Heart left ventricle (tissue), 16 donors: Measurements from ENCODE around the gene MRPL55. TPM values are rescaled to one million over a fixed set of nuclear protein-coding genes. Genes with fewer than 3 reads are reported as not detected.

Experiments used
- ATAC-seq, 4 donors: fragments of 200-7000 bp; cut with Tn5 transposase; one replicate each; pipeline ENCODE4 v1.9.1; 2020 to 2022; ENCODE audit warnings: moderate library complexity in 4 of 4, mild to moderate bottlenecking in 3 of 4, moderate number of reproducible peaks in 1 of 4
- DNase-seq, 5 donors: peaks; one replicate each; pipeline ENCODE4 v3.0.0-alpha.2; 2020
- H3K27ac ChIP-seq, 12 donors: fragments of 200-600 bp; sonication (generic) in 4 of 12; one replicate each; pipeline versions ENCODE4 v1.5.0 to v1.8.0; 2016 to 2022; ENCODE audit warnings: mild to moderate bottlenecking in 2 of 12
- H3K27me3 ChIP-seq, 9 donors: fragments of 200-600 bp; sonication (generic) in 2 of 9; one replicate each; pipeline versions ENCODE4 v1.5.1 to v1.8.0; 2016 to 2022; ENCODE audit warnings: mild to moderate bottlenecking in 3 of 9
- H3K36me3 ChIP-seq, 9 donors: fragments of 200-600 bp; sonication (generic) in 2 of 9; one replicate each; pipeline versions ENCODE4 v1.5.0 to v1.8.0; 2018 to 2022; ENCODE audit warnings: mild to moderate bottlenecking in 2 of 9
- H3K4me1 ChIP-seq, 12 donors: fragments of 200-600 bp; sonication (generic) in 4 of 12; one replicate each; pipeline versions ENCODE4 v1.5.0 to v1.8.0; 2016 to 2022; ENCODE audit warnings: mild to moderate bottlenecking in 3 of 12
- H3K4me3 ChIP-seq, 12 donors: fragments of 200-600 bp; sonication (generic) in 4 of 12; one replicate each; pipeline versions ENCODE4 v1.5.0 to v1.8.0; 2017 to 2022; ENCODE audit warnings: mild to moderate bottlenecking in 9 of 12, moderate library complexity in 4 of 12
- H3K9me3 ChIP-seq, 12 donors: fragments of 200-600 bp; sonication (generic) in 4 of 12; one replicate each; pipeline versions ENCODE4 v1.5.0 to v1.8.0; 2016 to 2022; ENCODE audit warnings: mild to moderate bottlenecking in 1 of 12
- CTCF ChIP-seq, 12 donors: fragments of 200-600 bp; sonication (generic) in 4 of 12; IDR thresholded peaks; one replicate each; pipeline versions ENCODE4 v1.5.0 to v1.8.0; 2018 to 2022; ENCODE audit warnings: antibody characterized with exemption in 12 of 12, mild to moderate bottlenecking in 5 of 12
- POLR2A ChIP-seq, 2 donors: fragments of 450-650 bp; IDR thresholded peaks; one replicate each; pipeline ENCODE4 v1.6.1; 2017; ENCODE audit warnings: antibody characterized with exemption in 2 of 2, mild to moderate bottlenecking in 2 of 2, moderate library complexity in 2 of 2
- WGBS, 4 donors: extraction: QIAGEN DNeasy Blood & Tissue Kit in 2 of 4; methylation state at CpG; one replicate each; pipeline versions ENCODE4 v1.1.5 to v1.1.7; 2013 to 2018; 5-methylcytosine and 5-hydroxymethylcytosine counted together
- intact Hi-C, 10 donors: fragments of 100-400 bp; cut with DNase I; formaldehyde crosslinking; loops; one replicate each; pipeline versions ENCODE4 v1.11.1 to v1.14.2; 2022
- polyA plus RNA-seq, 2 donors: library from polyadenylated mRNA; stranded (reverse); fragments of 200-250 nt; gene quantifications; one replicate each; pipeline ENCODE4 v1.2.3, GENCODE V29; 2013
- total RNA-seq, 9 donors: library from RNA; depleted of rRNA in 2 of 9; stranded (reverse); fragments of >200 nt in 2 of 9; fragmentation: NEBNext Ultra II Directional in 3 of 9; extraction: Animal tissue kit (Norgen Biotek cat#: 25700) in 3 of 9; gene quantifications; one replicate each; pipeline versions ENCODE4 v1.1.0 to v1.2.4, GENCODE V29; 2016 to 2023
- donor health status: ischemic (EF 13 %, LVEDD 7.1; RV severe dilation, severe dysfunction).
- donor health status: healthy with polysubstance abuse.
- donor health status: DM: no; HTN: yes; CAD: no.
- donor health status: DM: no; HTN: no; CAD: no.
- donor health status: ischemic (EF 25% LVEDD 6.9; RV normal size, moderate dysfunction).
- donor health status: ischemic (EF 25% LVEDD 5.7; RV mildly dilated, moderate dysfunction).
- donor health status: healthy.
- donor health status: DM: yes; HTN: yes; CAD: no.
- donor health status: ischemic (EF 35%, LVEDD 5.7; RV mildly dilated, moderate dysfunction).
- donor health status: nonischemic (EF 11% LVEDD 7.7; RV severe dilation, severe dysfunction).
- donor health status: DM: yes; HTN: yes; CAD: no.
- donor health status: PGD.
- donor health status: ischemic (EF 29% LVEDD 5.4; RV normal size, mild dysfunction).
- donor health status: nonischemic (EF 23%, LVEDD 6.1; RV moderate dilation, normal function).

Gene MRPL55
- total and polyA plus RNA-seq, 11 donors: 35.5 to 141 (median 55.1) TPM

- H3K27ac ChIP-seq: no peak overlapping the region
- no peak for TF ChIP-seq POLR2A (IDR thresholded peaks at IDR 0.05)
- no peak for TF ChIP-seq CTCF (IDR thresholded peaks at IDR 0.05)
- DNase-seq (peak in 3 of 5 donors; percentile 7 to 57 (median 20)), ATAC-seq (no peak)
- intact Hi-C loops: no loop called here
- peaks cover 0 to 25% (median 6%) of the 10 kb centered on the region in 12 donors for H3K4me1 ChIP-seq
- WGBS, 4 donors: 92 to 97% (median 94%) methylated on average over 4 to 9 of the region's 9 CpGs
- H3K36me3 ChIP-seq: no peaks in the 10 kb centered on the region
- H3K27me3 ChIP-seq: peaks cover 44 to 98% (median 87%) of the 10 kb centered on the region in 9 donors
- H3K9me3 ChIP-seq: no peaks in the 10 kb centered on the region
- H3K4me3 ChIP-seq: no peak overlapping the region
These were observed 46.9 kb downstream of the MRPL55 start for GRCh38 chr1:228062085-228062791.

GRCh38 chr1:228061411-228062084 is 47.6 kb downstream of the MRPL55 start:
- H3K27ac ChIP-seq: no peak overlapping the region
- DNase-seq: peak in 2 of 5 donors; percentile 6 to 22
- TF ChIP-seq POLR2A (IDR thresholded peaks at IDR 0.05): no peak
- no peak for TF ChIP-seq CTCF (IDR thresholded peaks at IDR 0.05)
- 81 to 85% (median 83%) methylated on average over 7 to 10 of the region's 10 CpGs for WGBS, 4 donors
- no peaks in the 10 kb centered on the region for H3K9me3 ChIP-seq
- no peaks in the 10 kb centered on the region for H3K36me3 ChIP-seq
- intact Hi-C loops: no loop called here
- no peak for ATAC-seq
- H3K4me1 ChIP-seq: peaks cover 0 to 25% (median 6%) of the 10 kb centered on the region in 12 donors
- H3K4me3 ChIP-seq: no peak overlapping the region
- H3K27me3 ChIP-seq: peaks cover 44 to 91% (median 82%) of the 10 kb centered on the region in 9 donors

GRCh38 chr1:228060458-228061190 is 48.5 kb downstream of the MRPL55 start:
- peak in 3 of 5 donors; percentile 9 to 42 (median 14) for DNase-seq
- 10 to 21% (median 12%) methylated on average over 29 to 34 of the region's 34 CpGs for WGBS, 4 donors

More at GRCh38 chr1:228060458-228061190, 48.5 kb downstream of the MRPL55 start:
- Histone ChIP-seq H3K4me1 (peaks cover 0 to 25% (median 6%) of the 10 kb centered on the region in 12 donors), H3K4me3 (peak overlapping the region in 2 of 12 donors; percentile 24 to 35), H3K27ac (no peak overlapping the region), H3K36me3 (no peaks in the 10 kb centered on the region), H3K27me3 (peaks cover 44 to 91% (median 73%) of the 10 kb centered on the region in 9 donors), H3K9me3 (no peaks in the 10 kb centered on the region)
- no peak for TF ChIP-seq POLR2A (IDR thresholded peaks at IDR 0.05)
- no peak for TF ChIP-seq CTCF (IDR thresholded peaks at IDR 0.05)
- ATAC-seq: no peak
- intact Hi-C loops: no loop called here
